Stimulated activated naive CD8-positive, alpha-beta T cell treated with anti-CD3 and anti-CD28 coated beads, Interleukin-15, Interleukin-2, amounts not matched to agents 100 U/mL and 50 U/mL, for 24 hours (primary cell): Measurements from ENCODE around the gene MS4A4A.
"Not testable (repeated sequence)": the region's sequence is repeated elsewhere in the genome, so short reads cannot be mapped to it uniquely, and the experiment has no call there.

ENCODE experiments used
- ATAC-seq: fragments of 150-1000 bp; cut with Tn5 transposase; one replicate; pipeline ENCODE4 v1.10.0; 2021
- DNase-seq: peaks from one replicate; pipeline ENCODE4 v3.0.0; 2021

The MS4A4A gene

DNA sequence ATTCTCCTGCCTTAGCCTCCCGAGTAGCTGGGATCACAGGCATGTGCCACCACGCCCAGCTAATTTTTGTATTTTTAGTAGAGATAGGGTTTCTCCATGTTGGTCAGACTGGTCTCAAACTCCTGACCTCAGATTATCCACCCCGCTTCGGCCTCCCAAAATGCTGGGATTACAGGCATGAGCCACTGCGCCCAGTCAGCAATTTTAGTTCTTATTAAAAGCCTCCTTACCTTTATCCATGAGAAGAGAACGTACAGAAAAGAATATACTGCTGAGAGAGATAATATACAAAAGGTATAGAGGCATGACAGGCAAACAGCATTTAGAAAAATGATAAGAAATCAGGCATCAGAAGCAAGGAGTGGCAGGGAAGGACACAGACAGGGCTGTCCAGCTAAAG lies 21.4 kb downstream of the MS4A4A start:
- not testable (repeated sequence) for DNase-seq, ATAC-seq

DNA sequence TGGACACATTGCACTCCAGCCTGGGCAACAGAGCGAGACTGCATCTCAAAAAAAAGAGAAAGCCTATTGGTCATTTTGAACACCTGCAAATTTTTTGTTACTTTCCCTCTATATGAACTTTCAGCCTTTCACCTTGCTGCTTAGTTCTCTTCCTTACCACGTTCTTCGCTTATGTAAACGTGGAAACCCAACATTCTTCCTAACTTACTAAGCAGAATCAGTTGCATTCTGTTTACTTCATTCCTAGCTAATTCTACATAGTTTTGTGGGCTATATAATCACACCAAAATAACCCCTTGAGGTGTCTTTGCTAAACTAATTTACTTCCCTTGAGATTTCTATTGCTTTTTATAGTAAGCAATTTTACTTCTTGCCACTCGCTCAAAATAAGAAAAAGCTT lies 23.2 kb downstream of the MS4A4A start:
- DNase-seq (no peak), ATAC-seq (no peak)

DNA sequence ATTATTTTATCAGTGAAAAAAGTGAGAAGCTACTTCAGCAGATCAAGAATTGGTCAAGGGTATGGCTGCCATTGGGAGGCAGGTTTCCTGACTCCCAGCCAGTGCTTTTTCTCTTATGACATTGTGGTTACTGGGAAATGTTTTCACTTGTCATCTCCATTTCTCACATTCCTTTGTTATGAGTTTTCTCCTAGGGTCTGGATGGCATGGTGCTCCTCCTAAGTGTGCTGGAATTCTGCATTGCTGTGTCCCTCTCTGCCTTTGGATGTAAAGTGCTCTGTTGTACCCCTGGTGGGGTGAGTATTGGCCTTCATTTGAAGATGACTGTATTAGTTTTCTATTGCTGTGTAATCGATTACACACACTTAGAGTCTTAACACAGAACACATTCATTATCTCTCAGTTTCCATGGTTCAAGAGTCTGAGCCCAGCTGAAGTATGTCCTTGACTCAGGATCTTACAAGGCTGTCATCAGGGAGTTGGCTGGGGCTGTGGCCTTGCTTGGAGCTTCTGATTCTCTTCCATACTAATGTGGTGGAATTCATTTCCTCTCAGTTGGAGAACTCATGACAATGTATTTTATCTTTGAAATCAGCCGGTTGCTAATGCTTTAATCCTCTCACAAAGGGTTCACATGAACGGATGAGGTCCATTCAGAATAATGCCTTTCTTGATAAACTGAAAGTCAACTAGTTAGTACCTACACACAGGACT lies 25.6 kb downstream of the MS4A4A start:
- DNase-seq (no peak), ATAC-seq (no peak)

GRCh38 chr11:60307507-60308195 lies 27.2 kb downstream of the MS4A4A start:
- DNase-seq (peak; percentile 4), ATAC-seq (peak; percentile 92)

GRCh38 chr11:60310407-60310998 lies 30.0 kb downstream of the MS4A4A start:
- no peak for DNase-seq
- ATAC-seq: no peak

- ATAC-seq (no peak), DNase-seq (no peak)
Observed at GRCh38 chr11:60314635-60315321, 34.3 kb downstream of the MS4A4A start.

DNA sequence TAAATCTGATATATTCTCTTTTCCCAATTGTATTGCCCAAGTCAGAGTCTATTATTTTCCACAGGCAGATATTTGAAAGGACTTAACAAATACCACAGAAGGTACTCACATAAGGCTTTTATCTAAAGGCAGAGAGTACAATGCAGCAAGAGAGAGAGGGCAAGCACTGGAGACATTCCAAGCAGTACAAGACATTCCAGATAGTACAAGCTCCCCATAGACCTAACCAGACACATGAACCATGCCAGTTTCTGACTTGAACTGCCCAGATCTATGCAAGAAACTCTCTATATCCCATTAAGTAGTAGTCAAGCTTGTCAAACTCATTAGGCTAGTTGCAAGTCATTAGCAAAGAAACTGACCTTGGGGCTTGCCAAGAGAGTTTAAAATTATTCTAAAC lies 35.4 kb downstream of the MS4A4A start:
- DNase-seq: no peak

GRCh38 chr11:60316317-60316716 lies 35.9 kb downstream of the MS4A4A start:
- DNase-seq (no peak), ATAC-seq (no peak)

More for the DNA sequence above, 35.4 kb downstream of the MS4A4A start:
- no peak for ATAC-seq

- DNase-seq (no peak), ATAC-seq (no peak)
Observed at GRCh38 chr11:60318726-60319125, 38.3 kb downstream of the MS4A4A start.

DNA sequence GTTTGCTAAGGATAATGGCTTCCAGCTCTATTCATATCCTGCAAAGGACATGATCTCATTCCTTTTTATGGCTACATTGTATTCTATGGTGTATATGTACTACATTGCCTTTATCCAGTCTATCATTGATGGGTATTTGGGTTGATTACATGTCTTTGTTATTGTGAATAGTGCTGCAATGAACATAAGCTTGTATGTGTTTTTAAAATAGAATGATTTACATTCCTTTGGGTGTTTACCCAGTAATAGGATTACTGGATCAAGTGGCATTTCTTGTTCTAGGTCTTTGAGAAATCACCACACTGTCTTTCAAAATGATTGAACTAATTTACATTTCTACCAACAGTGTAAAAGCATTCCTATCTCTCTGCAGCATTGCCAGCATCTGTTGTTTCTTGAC lies 40.6 kb downstream of the MS4A4A start:
- ATAC-seq: no peak
- no peak for DNase-seq

DNA sequence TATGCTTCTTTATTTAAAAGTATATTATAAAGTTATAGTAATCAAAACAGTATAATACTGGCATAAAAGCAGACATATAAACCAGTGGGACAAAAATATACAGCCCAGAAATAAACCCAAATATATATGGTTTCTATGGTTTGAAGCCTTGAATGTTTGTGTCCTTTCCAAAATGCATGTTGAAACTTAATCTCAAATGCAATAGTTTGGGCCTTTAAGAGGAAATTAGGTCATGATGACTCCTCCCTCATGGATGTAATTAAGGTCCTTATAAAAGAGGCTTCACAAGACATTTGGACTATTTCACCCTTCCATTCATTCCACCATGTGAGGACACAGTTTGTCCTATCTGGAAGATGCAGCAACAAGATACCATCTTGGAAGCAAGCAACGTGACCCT lies 46.5 kb downstream of the MS4A4A start, which contains the start of gene MS4A6E:
Gene MS4A6E, plus strand, starts transcription at position 301 of the 400 bp plus-strand sequence. CDS start 7,641 bp downstream, outside the sequence.
- ATAC-seq: no peak
- no peak for DNase-seq

DNA sequence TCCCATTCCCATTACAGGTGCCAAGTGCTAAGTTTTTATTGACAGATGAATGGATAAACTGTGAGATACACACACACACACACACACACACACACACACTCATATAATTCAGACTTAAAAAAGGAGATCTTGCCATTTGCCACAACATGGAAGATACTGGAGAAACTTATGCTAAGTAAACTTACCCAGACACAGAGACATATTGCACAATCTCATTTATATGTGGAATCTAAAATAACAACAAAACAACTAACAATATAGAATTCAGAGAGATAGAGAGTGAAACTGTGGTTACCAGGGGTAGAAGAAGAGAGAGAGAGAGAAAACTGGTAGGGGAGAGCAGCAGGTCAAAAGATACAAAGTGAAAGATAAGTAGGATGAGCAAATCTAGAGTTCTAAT lies 48.0 kb downstream of the MS4A4A start:
- no peak for ATAC-seq
- DNase-seq: no peak

GRCh38 chr11:60332846-60333245 lies 52.4 kb downstream of the MS4A4A start:
- no peak for DNase-seq
- no peak for ATAC-seq

DNA sequence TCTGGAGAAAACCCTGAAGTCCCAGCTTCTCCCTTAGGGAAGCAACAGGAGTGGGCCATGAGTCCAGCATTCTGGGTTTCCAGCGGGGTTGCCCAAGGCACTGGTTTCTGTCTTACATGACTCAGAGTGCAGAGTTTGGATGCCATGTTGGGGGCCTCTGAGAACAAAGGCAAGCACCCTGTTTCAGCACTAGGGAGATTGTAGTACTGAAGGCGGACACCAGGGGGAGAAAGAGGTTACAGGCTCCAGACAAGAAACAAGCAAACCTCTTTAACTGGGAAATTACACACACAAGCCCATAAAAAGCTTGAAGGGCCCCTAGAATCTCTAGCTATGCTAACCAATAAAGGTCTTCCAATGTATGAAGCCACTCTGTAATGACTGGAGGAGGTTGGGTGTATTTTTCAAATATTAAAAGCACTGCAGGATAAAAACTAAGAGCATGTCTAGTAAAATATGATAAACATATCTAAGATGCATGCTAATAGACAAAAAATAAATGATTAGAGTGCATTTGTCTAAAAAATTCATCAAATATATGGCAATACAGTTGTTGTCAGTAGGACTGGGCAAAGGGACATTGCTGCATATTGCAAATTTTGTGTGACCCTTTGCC lies 53.6 kb downstream of the MS4A4A start:
- DNase-seq (peak; percentile 79), ATAC-seq (peak; percentile 66)

DNA sequence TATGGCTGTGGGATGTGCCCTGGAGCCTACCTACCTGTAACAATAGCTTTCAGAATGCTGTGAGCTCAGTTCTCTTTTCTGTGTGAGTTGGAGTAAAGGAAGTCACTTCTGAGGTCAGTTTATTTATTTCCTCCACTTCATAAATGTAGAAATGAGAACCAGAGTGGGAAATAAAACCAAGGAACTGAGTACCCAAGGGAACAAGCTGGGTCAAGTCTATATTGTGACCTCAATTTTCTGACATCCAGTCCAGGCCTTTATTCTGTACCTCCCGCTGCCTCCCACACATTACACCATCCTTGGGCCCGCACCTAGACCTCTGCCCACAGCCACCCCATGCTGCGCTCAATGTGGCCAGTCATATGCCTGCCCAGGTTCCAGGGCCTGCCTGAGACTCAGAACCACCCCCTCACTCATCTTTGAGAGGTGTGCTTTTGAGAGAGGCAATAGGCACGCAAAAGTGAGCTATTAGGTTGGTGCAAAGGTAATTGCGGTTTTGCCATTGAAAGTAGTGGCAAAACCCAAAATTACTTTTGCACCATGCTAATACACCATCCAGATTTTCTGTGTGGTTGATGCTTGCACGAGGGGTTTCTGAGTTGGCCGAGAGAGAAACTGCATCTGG lies 56.4 kb downstream of the MS4A4A start:
- DNase-seq (no peak), ATAC-seq (no peak)

DNA sequence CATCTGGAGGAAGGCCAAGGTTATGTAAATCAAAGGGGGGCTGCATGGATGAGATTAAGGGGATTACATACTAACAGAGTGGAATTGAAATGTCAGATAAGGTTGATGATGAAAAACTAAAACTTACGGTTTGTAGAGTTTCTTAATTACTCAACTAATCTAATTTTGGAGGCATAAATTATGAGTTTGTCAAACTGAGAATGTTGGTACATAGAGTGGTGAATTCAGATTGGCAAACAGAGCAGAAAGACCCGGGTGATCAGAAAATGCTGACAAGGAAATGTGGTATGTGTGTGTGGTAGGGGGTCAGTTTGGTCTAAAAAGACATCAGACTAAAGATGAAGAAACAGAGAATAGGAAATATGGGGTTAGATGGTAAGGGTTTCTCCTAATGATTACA lies 57.6 kb downstream of the MS4A4A start:
- no peak for ATAC-seq

DNA sequence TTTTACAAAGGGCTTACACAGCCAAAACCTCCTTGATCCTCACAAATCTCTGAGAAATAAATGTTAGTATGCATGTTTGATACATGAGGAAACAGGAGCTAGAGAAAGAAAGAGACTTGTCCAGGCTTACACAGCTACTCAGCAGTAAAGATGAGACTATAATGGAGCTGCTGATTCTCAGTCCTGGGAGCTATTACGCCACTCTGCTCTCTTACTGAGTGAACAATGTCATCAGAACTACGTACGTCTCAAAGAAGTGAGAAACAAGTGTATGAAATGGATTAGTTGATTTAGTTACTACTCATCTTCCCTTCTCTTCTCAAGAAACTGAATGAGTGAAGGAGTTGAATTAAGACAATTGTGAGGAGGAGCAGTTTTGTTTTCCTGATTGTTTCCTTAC lies 58.9 kb downstream of the MS4A4A start:
- no peak for DNase-seq
- ATAC-seq: no peak

More for the DNA sequence above, 57.6 kb downstream of the MS4A4A start:
- DNase-seq: no peak

GRCh38 chr11:60343094-60343704 lies 62.7 kb downstream of the MS4A4A start:
- ATAC-seq (no peak), DNase-seq (no peak)

GRCh38 chr11:60344146-60344545 lies 63.7 kb downstream of the MS4A4A start:
- DNase-seq: no peak
- no peak for ATAC-seq

GRCh38 chr11:60345489-60345888 lies 65.0 kb downstream of the MS4A4A start:
- peak; percentile 32 for ATAC-seq
- peak; percentile 39 for DNase-seq

GRCh38 chr11:60347084-60347797 lies 66.8 kb downstream of the MS4A4A start:
- ATAC-seq (no peak), DNase-seq (no peak)
